HG03064 (cell line): Measurements from ENCODE around the gene ATG14.
"Not testable (repeated sequence)": the region's sequence is repeated elsewhere in the genome, so short reads cannot be mapped to it uniquely, and the experiment has no call there.

Experiments used
- ATAC-seq: cut with Tn5 transposase; IDR thresholded peaks from one replicate; pipeline ENCODE4 v1.9.1; 2021; ENCODE audit warnings: low read depth; ENCODE audit not compliant: unreplicated experiment

ATG14 gene

GRCh38 chr14:55411426-55412389, at the start of gene ATG14:
Gene ATG14 (minus strand): TSS chr14:55411830. CDS start chr14:55411822, 8 bp downstream.
- ATAC-seq: peak; percentile 92

DNA sequence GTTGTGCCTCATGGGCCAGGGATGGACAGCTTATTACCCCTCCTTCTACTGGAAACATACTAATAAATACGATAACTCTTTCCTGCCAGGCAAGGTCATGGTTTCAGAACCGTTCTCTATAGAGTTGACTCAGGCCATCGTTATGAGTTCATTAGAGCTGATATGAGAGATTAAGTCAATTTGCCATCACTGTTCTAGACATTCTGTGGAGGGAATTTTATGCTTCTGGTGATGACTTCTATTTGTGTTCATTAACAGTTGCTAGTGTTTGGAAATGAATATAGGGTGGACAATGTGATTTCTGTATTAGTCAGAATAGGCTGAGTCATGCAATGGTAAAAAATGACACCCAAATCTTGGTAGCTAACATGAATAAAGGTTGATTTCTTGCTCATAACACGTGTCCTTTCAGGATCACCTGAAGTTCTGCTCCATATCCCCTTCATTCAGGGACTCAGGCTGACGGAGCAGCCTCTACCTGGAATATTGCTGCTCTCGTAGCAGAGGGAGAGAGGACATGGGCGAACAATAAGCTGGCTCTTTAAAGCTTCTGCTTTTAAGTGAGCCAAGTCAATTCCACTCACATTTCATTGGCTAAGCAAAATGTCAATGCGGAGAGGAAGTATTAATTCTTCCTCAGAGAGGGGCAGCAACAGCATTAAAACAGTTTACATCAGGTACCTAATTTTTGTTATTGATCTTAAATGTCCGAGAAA, 47.3 kb upstream of the ATG14 start:
- peak; percentile 71 for ATAC-seq

- ATAC-seq: no peak
These were observed 45.9 kb upstream of the ATG14 start for GRCh38 chr14:55457496-55457895.

GRCh38 chr14:55456411-55456810, 44.8 kb upstream of the ATG14 start:
- ATAC-seq: not testable (repeated sequence)

- no peak for ATAC-seq
These were observed 42.8 kb upstream of the ATG14 start for GRCh38 chr14:55454264-55455002.

GRCh38 chr14:55451950-55452349, 40.3 kb upstream of the ATG14 start:
- ATAC-seq: no peak

- no peak for ATAC-seq
These were observed 39.8 kb upstream of the ATG14 start for GRCh38 chr14:55451398-55451797.

DNA sequence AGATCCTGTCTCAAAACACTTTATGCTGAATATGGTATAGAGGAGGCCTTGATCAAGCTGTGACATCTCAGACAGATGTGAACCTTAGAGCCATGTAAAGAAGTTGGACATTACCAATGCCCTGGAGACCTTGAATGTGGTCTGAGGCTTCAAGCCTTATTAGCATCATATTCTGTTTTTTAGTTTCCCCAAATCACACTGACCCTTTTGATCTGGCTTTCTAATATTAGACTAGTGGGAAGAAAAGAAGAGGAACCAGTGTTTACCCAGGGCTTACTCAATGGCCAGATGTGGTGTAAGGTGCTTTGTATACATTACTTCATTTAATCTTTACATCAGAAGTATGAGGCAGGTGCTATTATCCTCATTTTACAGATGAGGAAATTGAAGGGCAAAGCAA, 39.4 kb upstream of the ATG14 start:
- no peak for ATAC-seq

DNA sequence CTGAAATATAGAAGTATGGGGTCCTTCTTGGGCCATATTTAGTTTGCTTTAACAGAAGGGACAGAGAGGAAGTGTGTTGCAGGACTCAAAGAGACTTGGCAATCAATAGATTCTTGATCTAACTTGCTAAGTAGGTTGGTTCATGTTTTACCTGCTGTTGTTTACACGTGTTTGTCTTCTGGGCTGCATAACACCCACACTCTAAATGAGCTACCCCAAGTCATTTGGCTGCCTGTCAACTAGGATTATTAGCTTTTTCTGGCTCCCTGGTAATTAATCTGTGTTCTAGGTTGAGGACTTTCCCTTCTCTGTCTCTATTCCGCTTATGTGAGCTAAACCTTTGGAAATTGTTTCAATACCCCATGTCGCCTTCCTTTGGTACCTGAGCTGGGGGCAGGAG, 38.9 kb upstream of the ATG14 start:
- no peak for ATAC-seq

- no peak for ATAC-seq
These were observed 38.5 kb upstream of the ATG14 start for GRCh38 chr14:55450124-55450523.

GRCh38 chr14:55449116-55449515, 37.5 kb upstream of the ATG14 start:
- ATAC-seq: no peak

DNA sequence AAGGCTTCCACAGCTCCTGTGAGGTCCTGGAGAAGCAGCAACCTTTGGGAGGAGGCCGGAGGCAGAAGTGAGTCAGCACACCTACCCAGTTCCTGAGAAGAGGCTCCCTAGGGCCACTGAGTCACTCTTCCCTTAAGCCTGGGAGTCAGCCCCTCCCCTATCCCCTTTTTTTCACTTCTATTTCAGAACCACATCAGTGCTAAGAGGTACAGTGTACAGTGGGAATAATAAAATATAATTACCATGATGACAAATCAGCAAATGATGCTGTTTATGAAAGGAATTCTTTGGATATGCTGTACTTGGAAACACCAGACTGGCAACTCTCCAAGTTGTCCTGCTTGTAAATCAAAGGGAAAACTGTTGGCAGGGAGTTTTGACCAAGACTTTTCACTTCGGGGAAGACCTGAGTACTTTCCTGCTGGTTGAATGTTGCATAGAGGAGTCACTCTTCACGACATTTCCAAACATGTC, 36.5 kb upstream of the ATG14 start:
- ATAC-seq: no peak

- no peak for ATAC-seq
These were observed 35.2 kb upstream of the ATG14 start for GRCh38 chr14:55446833-55447232.

DNA sequence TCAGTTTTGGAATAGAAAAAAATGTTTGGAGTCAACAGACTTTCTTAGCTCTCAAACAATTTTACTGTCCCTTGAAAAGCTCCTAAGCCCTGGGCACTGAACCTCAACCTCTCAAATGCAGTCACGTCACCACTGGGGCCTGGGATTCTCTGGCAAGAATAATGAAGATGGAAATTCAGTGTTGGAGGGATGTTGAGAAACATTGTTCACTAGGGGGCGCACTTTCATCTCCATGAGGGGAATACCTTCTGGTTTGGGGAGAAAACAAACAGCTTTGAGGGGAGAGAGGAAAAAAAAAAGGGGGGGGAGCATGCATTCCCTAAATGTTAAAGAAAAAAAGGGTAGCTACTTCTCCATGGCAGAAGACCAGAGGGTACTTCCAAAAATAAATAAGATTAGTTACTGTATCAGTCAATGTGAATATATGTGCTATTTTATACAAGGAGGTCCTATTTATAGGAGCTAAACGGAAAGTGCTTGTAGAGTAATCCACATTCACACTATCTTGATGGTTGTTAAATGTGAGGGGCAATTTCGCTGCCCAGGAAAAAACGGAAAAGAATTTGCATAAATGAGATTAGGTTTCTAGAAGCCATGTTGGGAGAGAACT, 34.6 kb upstream of the ATG14 start:
- ATAC-seq: no peak

DNA sequence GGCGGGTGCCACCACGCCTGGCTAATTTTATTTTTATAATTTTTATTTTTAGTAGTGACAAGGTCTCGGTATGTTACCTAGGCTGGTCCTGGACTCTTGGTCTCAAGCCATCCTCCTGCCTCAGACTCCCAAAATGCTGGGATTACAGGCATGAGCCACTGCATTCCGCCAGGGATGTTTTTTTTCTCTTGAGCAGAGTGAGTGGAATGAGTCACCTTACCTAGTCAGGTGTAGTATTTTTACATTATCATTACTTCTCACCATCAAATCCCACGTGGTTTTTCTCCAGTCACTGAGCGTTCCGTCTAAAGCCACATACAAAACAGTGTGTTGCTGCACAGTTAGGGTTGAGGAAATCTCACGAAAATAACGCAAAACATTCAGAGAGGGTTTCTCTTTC, 29.7 kb upstream of the ATG14 start:
- ATAC-seq: no peak

GRCh38 chr14:55440385-55440784, 28.8 kb upstream of the ATG14 start, which contains the start of gene TBPL2:
Gene TBPL2 (minus strand): TSS chr14:55440616. CDS start chr14:55440449, 167 bp downstream.
- no peak for ATAC-seq

- no peak for ATAC-seq
These were observed 26.5 kb upstream of the ATG14 start for GRCh38 chr14:55438066-55438683.

- no peak for ATAC-seq
These were observed 25.3 kb upstream of the ATG14 start for GRCh38 chr14:55436931-55437330.

DNA sequence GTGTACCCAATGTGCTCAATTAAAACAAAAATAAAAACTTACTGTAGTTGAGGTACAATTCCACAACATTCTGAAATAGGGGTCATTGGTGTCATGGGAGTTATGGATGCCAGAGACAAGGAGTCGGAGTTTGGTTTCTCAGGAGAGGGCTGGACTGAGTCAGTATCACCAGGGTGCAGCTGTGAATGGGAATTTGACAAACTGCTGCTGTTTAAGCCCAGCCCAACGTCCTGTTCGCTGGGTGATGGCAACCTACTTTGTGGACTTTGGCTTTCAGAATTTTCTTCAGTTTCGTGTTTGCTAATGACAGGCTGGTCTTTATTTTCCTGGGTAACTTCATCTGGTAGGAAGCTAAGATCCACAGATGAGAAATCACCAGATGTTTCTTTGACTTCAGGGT, 24.9 kb upstream of the ATG14 start:
- no peak for ATAC-seq

DNA sequence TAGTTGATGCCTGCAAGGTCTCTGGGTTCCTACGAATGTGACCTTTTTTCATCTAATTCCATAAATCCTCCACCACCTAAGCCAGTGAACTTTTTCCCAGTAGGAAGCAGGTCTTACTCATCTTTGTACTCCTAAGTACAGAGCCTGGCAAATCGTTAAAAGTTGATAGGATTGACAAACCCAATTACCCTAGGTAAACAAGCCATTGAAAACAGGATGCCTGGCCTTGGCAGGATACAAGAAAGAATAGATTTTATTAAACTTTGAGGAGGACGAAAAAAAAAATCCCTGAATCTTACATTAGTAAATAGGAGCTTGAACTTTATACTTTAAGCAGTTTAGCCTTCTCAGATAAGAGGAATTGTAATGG, 23.2 kb upstream of the ATG14 start:
- no peak for ATAC-seq
